Psoas muscle (tissue), 8 donors: ENCODE data around the gene NANOS3. TPM values are rescaled to one million over a fixed set of nuclear protein-coding genes. Genes with fewer than 3 reads are reported as not detected.

ENCODE experiments used
- ATAC-seq, 4 donors: fragments of 200-7000 bp; cut with Tn5 transposase; one replicate each; pipeline ENCODE4 v1.9.1; 2020; ENCODE audit warnings: moderate library complexity in 3 of 4, mild to moderate bottlenecking in 2 of 4
- DNase-seq, 2 donors: peaks; one replicate each; pipeline ENCODE4 v3.0.0-alpha.2; 2020
- H3K27ac ChIP-seq: fragments of 200-600 bp; one replicate; pipeline ENCODE4 v1.8.0; 2022
- H3K27me3 ChIP-seq, 3 donors: fragments of 200-600 bp in 1 of 3; one replicate each; pipeline versions ENCODE4 v1.6.1 to v1.8.0; 2013 to 2022; ENCODE audit warnings: low read length in 2 of 3, mild to moderate bottlenecking in 2 of 3, moderate library complexity in 1 of 3; ENCODE audit not compliant: insufficient read depth in 3 of 3
- H3K36me3 ChIP-seq, 2 donors: fragments of 200-600 bp in 1 of 2; one replicate each; pipeline versions ENCODE4 v1.6.1 to v1.8.0; 2013 to 2022; ENCODE audit warnings: low read depth in 1 of 2, mild to moderate bottlenecking in 1 of 2, moderate library complexity in 1 of 2; ENCODE audit not compliant: insufficient read depth in 1 of 2
- H3K4me1 ChIP-seq: fragments of 200-600 bp; one replicate; pipeline ENCODE4 v1.8.0; 2022
- H3K4me3 ChIP-seq: fragments of 200-600 bp; one replicate; pipeline ENCODE4 v1.8.0; 2022; ENCODE audit warnings: mild to moderate bottlenecking
- H3K9me3 ChIP-seq: fragments of 200-600 bp; one replicate; pipeline ENCODE4 v1.8.0; 2022
- CTCF ChIP-seq: fragments of 200-600 bp; IDR thresholded peaks from one replicate; pipeline ENCODE4 v1.8.0; 2022; ENCODE audit warnings: antibody characterized with exemption
- WGBS, 3 donors: extraction: QIAGEN DNeasy Blood & Tissue Kit; methylation state at CpG; one replicate each; pipeline versions ENCODE4 v1.1.6 to v1.1.7; 2013; 5-methylcytosine and 5-hydroxymethylcytosine counted together
- intact Hi-C, 2 donors: fragments of 100-400 bp; cut with DNase I; formaldehyde crosslinking; loops; one replicate each; pipeline versions ENCODE4 v1.11.0 to v1.14.2; 2022
- polyA plus RNA-seq, 3 donors: library from polyadenylated mRNA; stranded (reverse); fragments of 200-250 nt; gene quantifications; one replicate each; pipeline ENCODE4 v1.2.3, GENCODE V29; 2013
- total RNA-seq, 4 donors: library from RNA; stranded (reverse); fragmentation: NEBNext Ultra II Directional in 2 of 4; extraction: Animal tissue kit (Norgen Biotek cat#: 25700) in 2 of 4; gene quantifications; one replicate each; pipeline versions ENCODE4 v1.2.1 to v1.2.4, GENCODE V29; 2021 to 2023
- donor health status: healthy with polysubstance abuse.
- donor health status: DM: no; HTN: no; CAD: no; lungs with moderate emphysema.
- donor health status: Bipolar disorder and iron deficiency.
- donor health status: healthy.
- donor health status: DM: yes; HTN: yes; CAD: no.
- donor health status: DM: no; HTN: no; CAD: no.
- donor health status: DM: no; HTN: no; CAD: no.
- donor health status: DM: yes; HTN: yes; CAD: no.

Gene NANOS3
- total and polyA plus RNA-seq, 7 donors, result not detected

- ATAC-seq (no peak), DNase-seq (no peak)
- Histone ChIP-seq H3K27me3 (no peaks in the 10 kb centered on the region), H3K9me3 (no peaks in the 10 kb centered on the region), H3K27ac (no peak overlapping the region), H3K4me1 (no peaks in the 10 kb centered on the region), H3K4me3 (no peak overlapping the region), H3K36me3 (peaks cover 0 to 76% of the 10 kb centered on the region in 2 donors)
- no peak for TF ChIP-seq CTCF
- WGBS, 3 donors, result 77 to 82% (median 81%) methylated on average over 4 of the region's 4 CpGs
- intact Hi-C loops, result no loop called here
These were observed 49.1 kb downstream of the NANOS3 start for GRCh38 chr19:13926010-13926409.

- DNase-seq, result no peak
- peaks cover 0 to 75% of the 10 kb centered on the region in 2 donors for H3K36me3 ChIP-seq
- no peak for TF ChIP-seq CTCF
- H3K27me3 ChIP-seq, result no peaks in the 10 kb centered on the region
- peak in 1 of 4 donors; percentile 21 for ATAC-seq
- H3K4me1 ChIP-seq, result no peaks in the 10 kb centered on the region
- 73 to 76% (median 74%) methylated on average over 8 of the region's 8 CpGs for WGBS, 3 donors
- intact Hi-C loops, result no loop called here
- H3K27ac ChIP-seq, result no peak overlapping the region
- no peak overlapping the region for H3K4me3 ChIP-seq
- no peaks in the 10 kb centered on the region for H3K9me3 ChIP-seq
These were observed 49.8 kb downstream of the NANOS3 start for GRCh38 chr19:13926715-13927114.

- intact Hi-C loops, result no loop called here
- Histone ChIP-seq H3K9me3 (no peaks in the 10 kb centered on the region), H3K4me3 (no peak overlapping the region), H3K36me3 (peaks cover 0 to 53% of the 10 kb centered on the region in 2 donors), H3K27ac (no peak overlapping the region), H3K27me3 (no peaks in the 10 kb centered on the region), H3K4me1 (no peaks in the 10 kb centered on the region)
- DNase-seq (no peak), ATAC-seq (no peak)
- 68 to 83% (median 77%) methylated on average over 11 to 12 of the region's 12 CpGs for WGBS, 3 donors
- no peak for TF ChIP-seq CTCF
These were observed 52.4 kb downstream of the NANOS3 start for GRCh38 chr19:13929340-13929739.

- 77 to 83% (median 80%) methylated on average over 14 to 17 of the region's 17 CpGs for WGBS, 3 donors
- ATAC-seq, result no peak
- DNase-seq, result no peak
- no peak for TF ChIP-seq CTCF
- Histone ChIP-seq H3K9me3 (no peaks in the 10 kb centered on the region), H3K36me3 (peaks cover 0 to 46% of the 10 kb centered on the region in 2 donors), H3K27ac (no peak overlapping the region), H3K4me3 (no peak overlapping the region), H3K4me1 (no peaks in the 10 kb centered on the region), H3K27me3 (no peaks in the 10 kb centered on the region)
- intact Hi-C loops, result no loop called here
These were observed 53.0 kb downstream of the NANOS3 start for GRCh38 chr19:13929956-13930355.

Other genes starting within 250 kb of the NANOS3 start
- 10 to 100 TPM in 2 of 4 donors, 1 to 10 TPM in 2; 6.4 to 11.0 (median 9.3) TPM for gene MRI1, start 112.6 kb upstream of the NANOS3 start, total RNA-seq
- 10 to 100 TPM in 1 of 3 donors, 1 to 10 TPM in 2; 9.4 to 11.2 (median 9.6) TPM for gene MRI1, start 112.6 kb upstream of the NANOS3 start, polyA plus RNA-seq
- gene C19orf53, start 102.7 kb upstream of the NANOS3 start, total RNA-seq, result 100 to 1,000 TPM in 2 of 4 donors, 10 to 100 TPM in 2; 88.9 to 109 (median 95.5) TPM
- gene C19orf53, start 102.7 kb upstream of the NANOS3 start, polyA plus RNA-seq, result 100 to 1,000 TPM; 147 to 196 (median 195) TPM
- gene ZSWIM4, start 81.7 kb upstream of the NANOS3 start, total RNA-seq, result 1 to 10 TPM; 3.3 to 7.8 (median 4.4) TPM
- 1 to 10 TPM in 2 of 3 donors, under 1 TPM in 1; 0.77 to 3.9 (median 1.6) TPM for gene ZSWIM4, start 81.7 kb upstream of the NANOS3 start, polyA plus RNA-seq
- 1 to 10 TPM in 2 of 4 donors, under 1 TPM in 2; 0.27 to 1.5 (median 1.0) TPM for gene BRME1, start 29.0 kb downstream of the NANOS3 start, total RNA-seq
- gene BRME1, start 29.0 kb downstream of the NANOS3 start, polyA plus RNA-seq, result 1 to 10 TPM in 2 of 3 donors, under 1 TPM in 1; 0.86 to 2.5 (median 1.7) TPM
- 10 to 100 TPM; 21.1 to 26.1 (median 24.6) TPM for gene CC2D1A, start 29.1 kb downstream of the NANOS3 start, total RNA-seq
- gene CC2D1A, start 29.1 kb downstream of the NANOS3 start, polyA plus RNA-seq, result 10 to 100 TPM; 20.1 to 31.7 (median 23.1) TPM
- 1 to 10 TPM in 1 of 4 donors, under 1 TPM in 3; 0.18 to 1.3 (median 0.39) TPM for gene PODNL1, start 61.3 kb downstream of the NANOS3 start, total RNA-seq
- 1 to 10 TPM in 1 of 3 donors, under 1 TPM in 2; 0.07 to 1.3 (median 0.25) TPM for gene PODNL1, start 61.3 kb downstream of the NANOS3 start, polyA plus RNA-seq
- gene DCAF15, start 75.4 kb downstream of the NANOS3 start, total RNA-seq, result 10 to 100 TPM in 3 of 4 donors, 1 to 10 TPM in 1; 9.2 to 25.3 (median 16.0) TPM
- 10 to 100 TPM; 13.8 to 24.5 (median 16.6) TPM for gene DCAF15, start 75.4 kb downstream of the NANOS3 start, polyA plus RNA-seq
- gene RFX1, start 129.2 kb downstream of the NANOS3 start, total RNA-seq, result 10 to 100 TPM in 1 of 4 donors, 1 to 10 TPM in 3; 5.9 to 10.1 (median 7.8) TPM
- 1 to 10 TPM; 2.9 to 6.4 (median 5.1) TPM for gene RFX1, start 129.2 kb downstream of the NANOS3 start, polyA plus RNA-seq
- gene RLN3, start 151.0 kb downstream of the NANOS3 start, total RNA-seq, result not detected
- gene RLN3, start 151.0 kb downstream of the NANOS3 start, polyA plus RNA-seq, result not detected
- 1 to 10 TPM; 2.3 to 3.7 (median 2.9) TPM for gene IL27RA, start 154.6 kb downstream of the NANOS3 start, total RNA-seq
- 1 to 10 TPM; 1.5 to 3.2 (median 2.5) TPM for gene IL27RA, start 154.6 kb downstream of the NANOS3 start, polyA plus RNA-seq
- gene PALM3, start 184.9 kb downstream of the NANOS3 start, total RNA-seq, result not detected
- gene PALM3, start 184.9 kb downstream of the NANOS3 start, polyA plus RNA-seq, result under 1 TPM in 2 of 3 donors, not detected in 1; 0.04 to 0.05 TPM
- gene MISP3, start 195.7 kb downstream of the NANOS3 start, total RNA-seq, result 1 to 10 TPM; 2.0 to 6.3 (median 2.9) TPM
- gene MISP3, start 195.7 kb downstream of the NANOS3 start, polyA plus RNA-seq, result 10 to 100 TPM in 1 of 3 donors, 1 to 10 TPM in 2; 1.8 to 15.4 (median 2.1) TPM
- gene C19orf67, start 208.6 kb downstream of the NANOS3 start, total RNA-seq, result not detected
- not detected for gene C19orf67, start 208.6 kb downstream of the NANOS3 start, polyA plus RNA-seq
- 10 to 100 TPM; 27.3 to 54.4 (median 39.6) TPM for gene SAMD1, start 213.6 kb downstream of the NANOS3 start, total RNA-seq
- 10 to 100 TPM; 39.9 to 99.9 (median 60.4) TPM for gene SAMD1, start 213.6 kb downstream of the NANOS3 start, polyA plus RNA-seq
- gene PRKACA, start 240.6 kb downstream of the NANOS3 start, total RNA-seq, result 100 to 1,000 TPM; 209 to 509 (median 312) TPM
- gene PRKACA, start 240.6 kb downstream of the NANOS3 start, polyA plus RNA-seq, result 100 to 1,000 TPM in 2 of 3 donors, 10 to 100 TPM in 1; 99.3 to 208 (median 135) TPM